Glomerular endothelial cell (primary cell): ENCODE results near the gene CPLANE1. TPM values are rescaled to one million over a fixed set of nuclear protein-coding genes. Genes with fewer than 3 reads are reported as not detected.
"Not testable (repeated sequence)": the region's sequence is repeated elsewhere in the genome, so short reads cannot be mapped to it uniquely, and the experiment has no call there.

Source experiments
- DNase-seq: peaks from one replicate; pipeline ENCODE4 v3.0.0-alpha.2; 2011; ENCODE audit warnings: low read depth, low spot score; ENCODE audit errors: extremely low read depth
- total RNA-seq: library from RNA; depleted of rRNA; stranded (reverse); fragments of >200 nt; gene quantifications from 2 replicates; pipeline ENCODE4 v1.2.3, GENCODE V29; 2015

Gene CPLANE1
- 21.6 and 30.1 TPM in 2 replicates for total RNA-seq

DNA sequence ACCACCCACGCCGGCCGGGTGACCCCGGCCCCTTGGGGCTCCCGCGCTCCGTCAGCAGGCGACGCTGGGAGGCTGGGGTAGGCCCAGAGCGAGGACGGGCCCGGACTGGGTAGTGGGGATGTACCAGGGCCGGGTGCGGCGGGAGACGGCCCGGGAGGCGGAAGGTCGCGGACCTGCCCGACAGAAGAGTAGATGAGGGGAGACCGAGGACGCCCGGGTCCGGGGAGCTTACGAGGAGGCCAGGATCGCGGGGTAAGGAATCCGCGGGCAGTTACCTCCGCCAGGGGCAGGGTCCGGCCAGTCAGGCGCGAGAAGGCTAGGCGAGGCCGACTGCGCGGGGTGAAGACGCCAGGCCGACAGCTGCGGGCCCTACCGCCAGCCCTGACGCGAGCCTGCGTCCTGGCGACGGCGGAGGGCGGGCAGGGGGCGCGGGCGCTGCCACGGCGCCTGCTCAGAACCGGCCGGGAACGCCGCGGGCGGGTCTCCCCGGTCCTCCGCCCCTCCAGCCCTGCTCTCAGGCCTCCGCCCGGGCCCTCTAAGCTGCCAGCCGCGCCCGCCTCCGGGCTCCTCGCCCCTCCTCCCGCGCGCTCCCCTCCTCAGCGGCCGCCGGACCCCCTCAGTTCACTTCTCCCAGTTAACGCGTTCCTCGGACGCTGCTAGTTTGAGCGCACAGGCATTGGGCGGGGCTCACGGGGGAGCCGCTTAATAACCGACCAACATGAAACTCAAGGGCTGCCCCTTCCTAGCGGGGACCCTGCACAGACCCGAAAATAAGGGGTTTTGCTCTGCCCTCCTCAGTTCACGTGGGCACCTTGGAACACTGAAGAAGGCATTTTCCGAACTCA, at the start of gene CPLANE1:
TSS of gene CPLANE1 (minus strand) at position 407 of the 845 bp plus-strand sequence. CDS start 1,678 bp downstream, outside the sequence.
- DNase-seq: no peak

DNA sequence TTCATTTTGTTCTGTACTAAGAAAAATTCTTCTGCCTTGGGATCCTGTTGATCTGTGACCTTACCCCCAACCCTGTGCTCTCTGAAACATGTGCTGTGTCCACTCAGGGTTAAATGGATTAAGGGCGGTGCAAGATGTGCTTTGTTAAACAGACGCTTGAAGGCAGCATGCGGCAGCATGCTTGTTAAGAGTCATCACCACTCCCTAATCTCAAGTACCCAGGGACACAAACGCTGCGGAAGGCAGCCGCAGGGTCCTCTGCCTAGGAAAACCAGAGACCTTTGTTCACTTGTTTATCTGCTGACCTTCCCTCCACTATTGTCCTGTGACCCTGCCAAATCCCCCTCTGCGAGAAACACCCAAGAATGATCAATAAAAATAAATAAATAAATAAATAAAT, 47.1 kb upstream of the CPLANE1 start:
- DNase-seq: not testable (repeated sequence)

GRCh38 chr5:37283214-37283820, 34.1 kb upstream of the CPLANE1 start:
- no peak for DNase-seq

DNA sequence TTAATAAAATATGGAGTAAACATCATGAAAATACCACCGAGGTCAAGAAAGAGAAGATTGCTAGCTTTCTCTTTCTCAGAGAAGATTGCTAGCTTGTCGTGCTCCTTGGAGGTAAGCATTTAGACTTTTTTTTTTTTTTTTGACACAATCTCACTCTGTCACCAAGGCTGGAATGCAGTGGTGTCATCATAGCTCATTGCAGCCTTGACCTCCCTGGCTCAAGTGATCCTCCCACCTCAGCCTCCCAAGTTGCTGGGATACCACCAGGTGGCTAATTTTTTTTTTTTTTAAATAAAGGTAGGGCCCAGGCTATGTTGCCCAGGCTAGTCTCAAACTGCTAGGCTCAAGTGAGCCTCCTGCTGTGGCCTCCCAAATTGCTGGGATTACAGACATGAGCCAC, 26.3 kb upstream of the CPLANE1 start:
- DNase-seq: no peak

DNA sequence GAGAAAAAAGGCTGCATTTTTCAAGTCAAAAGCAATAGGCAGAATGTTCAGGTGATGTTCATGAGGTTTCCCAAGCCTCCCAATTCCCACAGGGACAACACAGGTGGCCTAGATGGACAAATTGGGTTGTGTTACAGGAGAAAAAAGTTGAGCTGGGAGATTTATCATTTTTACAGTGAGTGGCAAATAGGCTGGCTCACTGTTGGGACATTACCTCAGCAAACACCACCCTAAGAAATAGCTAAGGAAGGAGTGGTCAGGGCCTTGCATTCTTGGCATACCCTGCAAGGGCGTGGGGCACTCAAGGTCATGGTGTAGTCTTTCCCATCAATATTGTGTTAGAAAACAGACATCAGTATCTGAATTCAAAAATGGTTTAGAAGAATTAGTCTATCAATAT, 23.3 kb upstream of the CPLANE1 start:
- no peak for DNase-seq

- not testable (repeated sequence) for DNase-seq
Measured at GRCh38 chr5:37268100-37268499, 18.9 kb upstream of the CPLANE1 start.

DNA sequence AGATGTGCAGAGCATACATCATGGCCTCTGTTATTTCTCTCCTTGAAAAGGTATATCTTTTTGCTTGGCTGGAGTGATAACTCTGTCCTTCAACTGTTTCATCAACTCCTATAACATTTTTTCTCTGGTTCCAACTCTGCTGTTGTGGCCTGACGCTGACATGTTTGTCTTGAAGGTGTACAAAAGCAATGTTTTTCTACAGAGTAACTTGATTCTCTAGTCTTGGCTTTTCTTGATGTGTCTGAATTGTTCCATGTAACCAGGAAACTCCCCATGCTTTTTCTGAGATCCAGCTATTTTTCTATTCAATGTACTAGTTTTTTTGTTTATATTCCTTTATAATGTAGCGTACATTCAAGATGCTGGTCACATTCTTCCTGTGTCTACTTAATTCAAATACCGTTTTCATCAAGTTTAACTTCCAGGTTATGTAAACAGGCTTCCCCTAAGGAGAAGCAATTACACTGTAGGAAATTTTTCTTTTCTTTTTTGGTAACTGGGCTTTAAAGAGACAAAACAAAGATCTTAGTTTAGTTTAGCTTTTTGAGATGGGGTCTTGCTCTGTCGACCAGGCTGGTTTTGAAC, 6.7 kb upstream of the CPLANE1 start:
- no peak for DNase-seq

GRCh38 chr5:37254581-37254980, 5.4 kb upstream of the CPLANE1 start:
- DNase-seq: no peak

DNA sequence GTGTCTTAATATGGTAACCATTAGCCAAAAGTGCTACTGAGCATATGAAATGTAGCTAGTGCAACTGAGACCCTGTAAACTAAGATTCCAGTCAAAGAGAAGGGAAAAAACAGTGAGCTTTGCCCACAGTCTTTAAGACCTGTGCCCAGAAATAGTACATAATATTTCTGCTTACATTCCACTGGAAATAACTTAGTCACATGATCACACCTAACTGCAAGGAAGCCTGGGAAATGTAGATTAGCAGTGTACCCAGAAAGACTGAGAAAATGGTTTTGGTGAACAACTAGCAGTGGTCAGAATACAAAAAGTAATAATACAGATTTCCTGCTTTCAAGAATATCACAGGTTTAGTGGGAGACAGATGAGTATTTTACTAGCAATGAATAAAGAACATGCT, 2.5 kb upstream of the CPLANE1 start:
- no peak for DNase-seq

- DNase-seq: no peak
Measured at GRCh38 chr5:37249815-37250164, 614 bp upstream of the CPLANE1 start.

- DNase-seq: no peak
Measured at GRCh38 chr5:37248421-37248969, 681 bp downstream of the CPLANE1 start.

- no peak for DNase-seq
Measured at GRCh38 chr5:37247496-37247895, 1.7 kb downstream of the CPLANE1 start.

GRCh38 chr5:37247036-37247435, 2.1 kb downstream of the CPLANE1 start:
- no peak for DNase-seq

- DNase-seq: no peak
Measured at GRCh38 chr5:37234288-37234687, 14.9 kb downstream of the CPLANE1 start.

DNA sequence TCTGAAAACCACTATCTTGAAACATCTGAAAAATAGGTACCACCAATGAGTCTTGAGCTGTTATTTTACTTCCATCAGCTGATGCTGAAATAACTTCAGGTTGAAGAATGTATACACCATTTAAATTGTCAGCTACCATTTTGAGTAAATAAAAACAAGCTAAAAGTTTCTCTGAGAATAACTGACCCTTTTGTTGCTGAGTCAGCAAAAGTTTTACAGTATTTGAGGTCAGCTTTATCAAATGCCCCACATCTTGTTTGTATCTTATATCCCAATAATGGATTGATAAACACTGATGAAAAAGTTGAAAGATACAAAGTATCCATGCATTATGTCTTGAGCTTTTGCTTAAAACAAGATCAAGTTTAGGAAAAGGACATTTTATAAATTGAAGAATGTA, 22.8 kb downstream of the CPLANE1 start:
- DNase-seq: no peak

DNA sequence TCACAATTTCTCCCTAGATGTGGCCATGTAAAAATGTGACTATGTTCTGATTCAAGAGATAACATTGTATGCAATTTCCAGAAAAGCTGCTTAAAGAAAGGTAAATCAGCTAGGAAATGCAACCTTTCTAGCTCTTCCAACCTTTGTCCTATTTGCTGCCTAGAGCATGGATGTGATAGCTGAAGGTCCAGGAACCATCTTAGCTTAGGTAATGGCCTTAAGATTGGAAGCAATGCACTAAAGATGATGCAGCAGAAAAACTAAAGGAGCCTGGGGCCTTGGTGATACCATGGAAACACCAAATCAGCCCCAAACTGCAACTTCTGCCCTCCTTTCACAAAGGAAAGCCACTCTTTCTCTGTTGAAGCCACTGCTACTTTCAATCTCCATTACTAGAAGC, 27.0 kb downstream of the CPLANE1 start:
- DNase-seq: no peak

- not testable (repeated sequence) for DNase-seq
Measured at GRCh38 chr5:37220426-37220825, 28.8 kb downstream of the CPLANE1 start.

DNA sequence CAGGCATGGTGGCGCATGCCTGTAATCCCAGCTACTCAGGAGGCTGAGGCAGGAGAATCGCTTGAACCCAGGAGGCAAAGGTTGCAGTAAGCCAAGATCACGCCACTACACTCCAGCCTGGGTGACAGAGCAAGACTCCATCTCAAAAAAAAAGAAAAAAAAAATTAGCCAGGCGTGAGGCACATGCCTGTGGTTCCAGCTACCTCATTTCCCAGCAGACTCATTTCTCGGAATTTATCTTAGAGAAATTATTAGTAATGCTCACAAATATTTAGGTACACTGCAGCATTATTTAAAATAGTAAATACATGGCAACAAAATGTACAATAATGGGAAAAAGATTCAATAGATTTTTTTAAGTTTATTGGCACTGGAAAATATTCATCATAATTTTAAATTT, 29.8 kb downstream of the CPLANE1 start:
- not testable (repeated sequence) for DNase-seq

DNA sequence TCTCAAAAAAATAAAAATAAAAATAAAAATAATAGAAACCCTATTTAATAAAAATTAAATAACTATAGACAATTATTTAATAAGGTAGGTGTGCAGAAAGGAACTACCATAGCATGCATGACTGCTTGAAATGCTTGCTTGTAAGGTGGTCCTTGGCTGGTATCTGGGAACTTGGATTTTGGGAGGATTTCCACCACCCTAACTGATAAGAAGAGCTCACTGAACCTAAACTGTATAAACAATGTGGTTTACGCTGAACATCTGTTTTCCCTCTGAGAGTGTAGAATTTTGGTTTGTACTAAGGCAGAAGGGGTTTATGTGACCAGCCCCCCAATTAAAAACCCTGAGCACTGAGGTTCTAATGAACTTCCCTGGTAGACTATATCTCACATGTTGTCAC, 31.2 kb downstream of the CPLANE1 start:
- DNase-seq: no peak

- no peak for DNase-seq
Measured at GRCh38 chr5:37214550-37214949, 34.6 kb downstream of the CPLANE1 start.

GRCh38 chr5:37212096-37212495, 37.1 kb downstream of the CPLANE1 start:
- no peak for DNase-seq

DNA sequence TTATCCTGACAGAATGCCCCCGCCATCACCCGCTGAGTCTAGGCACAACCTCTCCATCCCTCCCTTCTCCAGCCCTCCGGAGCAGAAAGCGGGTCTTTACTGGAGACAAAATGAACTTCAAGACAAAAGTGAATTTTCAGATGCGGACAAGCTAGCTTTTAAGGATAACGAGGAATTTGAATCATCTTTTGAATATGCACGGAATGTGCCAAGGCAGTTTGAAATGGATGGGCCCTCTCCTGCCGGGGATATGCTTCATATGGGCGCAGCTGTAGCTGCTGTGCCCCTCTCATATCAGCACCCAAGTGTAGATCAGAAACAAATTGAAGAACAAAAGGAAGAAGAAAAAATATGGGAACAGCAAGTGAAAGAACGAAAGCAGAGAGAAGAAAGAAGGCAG, 37.5 kb downstream of the CPLANE1 start:
- no peak for DNase-seq
